LoVo (cell line): ENCODE measurements around the gene PBLD.
"Not testable (repeated sequence)": the region's sequence is repeated elsewhere in the genome, so short reads cannot be mapped to it uniquely, and the experiment has no call there.

ENCODE experiments used
- DNase-seq: peaks from one replicate; pipeline ENCODE4 v3.0.0-alpha.2; 2016; ENCODE audit warnings: low spot score

The PBLD gene

DNA sequence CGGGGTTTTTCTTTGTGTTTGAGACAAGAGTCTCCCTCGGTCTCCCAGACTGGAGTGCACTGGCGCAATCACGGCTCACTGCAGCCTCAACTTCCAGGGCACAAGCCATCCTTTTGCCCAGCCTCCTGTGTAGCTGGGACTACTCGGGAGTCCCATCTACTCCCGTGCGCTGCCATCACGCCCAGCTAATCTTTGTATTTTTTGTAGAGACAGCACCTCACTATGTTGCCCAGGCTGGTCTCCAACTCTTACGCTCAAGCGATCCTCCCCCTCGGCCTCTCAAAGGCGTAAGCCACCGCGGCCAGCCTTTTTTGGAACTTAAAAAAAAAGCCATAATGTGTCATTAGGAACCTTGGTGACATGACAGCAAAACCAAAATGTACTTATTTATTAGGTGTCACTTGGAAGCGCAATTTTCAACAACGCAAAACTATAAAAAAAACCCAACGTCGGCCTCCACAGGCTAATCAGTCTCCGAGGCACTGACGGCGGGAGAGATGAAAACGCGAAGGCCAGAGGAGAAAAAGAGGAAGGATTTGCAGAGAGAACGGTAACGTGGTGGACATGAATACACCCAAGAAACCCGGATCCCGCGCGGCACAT is 1.8 kb downstream of the PBLD start:
- DNase-seq, result no peak

DNA sequence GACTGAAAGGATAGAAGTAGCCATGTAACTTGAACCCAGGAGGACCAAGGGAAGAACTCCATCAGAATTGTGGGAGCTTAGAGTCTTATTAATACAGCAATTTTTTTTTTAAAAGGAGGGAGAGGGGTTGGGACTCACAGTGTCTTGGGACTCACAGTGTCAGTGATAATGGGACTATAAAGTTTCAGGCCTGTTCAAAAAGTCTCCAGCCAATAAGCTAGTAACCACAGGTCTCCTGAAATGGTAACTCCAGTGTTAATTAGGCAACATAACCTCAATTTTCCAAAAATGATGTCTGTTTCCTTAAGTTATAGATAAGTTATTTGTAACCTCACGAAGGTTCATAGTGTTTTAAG is 3.2 kb downstream of the PBLD start:
- no peak for DNase-seq

DNA sequence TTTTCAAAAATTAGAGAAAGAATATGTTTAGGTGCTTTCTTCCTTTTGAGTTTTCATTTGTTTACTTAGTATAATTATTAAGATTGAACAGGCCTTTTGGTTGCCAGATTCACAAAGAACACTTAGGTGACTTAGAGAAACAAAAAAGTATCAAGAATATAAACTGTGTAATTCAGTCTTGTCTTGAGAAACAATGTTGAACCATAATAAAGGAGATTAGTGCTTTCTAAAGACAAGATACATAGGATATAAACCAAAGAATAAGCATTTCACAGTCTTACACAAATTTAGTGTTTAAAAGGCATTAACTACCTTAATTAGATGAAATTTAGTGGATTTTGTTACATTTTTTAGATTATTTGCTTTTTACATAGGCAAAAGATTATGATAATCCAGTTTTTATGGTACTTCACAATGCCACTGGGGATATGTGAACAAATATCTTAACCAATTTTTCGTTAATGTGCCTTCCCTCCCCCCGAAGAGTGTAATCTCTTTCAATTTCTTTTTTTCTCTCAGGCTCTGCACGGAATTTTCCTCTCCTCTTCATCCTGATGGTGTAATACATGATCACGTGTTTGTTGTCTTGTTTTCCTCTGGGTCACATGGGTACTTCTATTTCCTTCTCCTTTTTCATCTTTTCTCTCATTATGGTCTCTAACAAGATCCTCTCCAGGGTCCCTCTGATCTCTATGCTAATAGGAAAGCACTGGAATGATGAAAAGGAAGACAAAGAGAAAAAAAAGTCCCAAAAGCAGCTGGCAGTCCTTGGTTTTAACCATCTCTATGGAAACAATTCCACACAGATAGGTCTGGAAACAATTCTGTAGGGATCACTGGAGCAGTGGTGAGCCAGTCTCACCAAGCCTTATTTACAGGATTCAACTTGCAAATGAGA is 4.6 kb downstream of the PBLD start:
- DNase-seq, result peak; percentile 40

DNA sequence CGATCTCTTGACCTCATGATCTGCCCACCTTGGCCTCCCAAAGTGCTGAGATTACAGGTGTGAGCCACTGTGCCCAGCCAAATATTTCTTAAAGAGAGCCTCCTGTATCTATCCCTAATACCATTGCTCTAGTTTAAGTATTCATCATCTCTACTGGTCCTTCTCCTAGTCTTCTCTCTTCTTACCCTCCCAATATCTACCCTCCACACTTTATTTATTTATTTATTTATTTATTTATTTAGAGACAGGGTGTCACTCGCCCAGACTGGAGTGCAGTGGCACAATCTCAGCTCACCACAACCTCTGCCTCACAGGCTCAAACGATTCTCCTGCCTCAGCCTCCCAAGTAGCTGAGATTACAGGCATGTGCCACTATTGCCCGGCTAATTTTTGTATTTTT is 8.3 kb downstream of the PBLD start:
- not testable (repeated sequence) for DNase-seq

DNA sequence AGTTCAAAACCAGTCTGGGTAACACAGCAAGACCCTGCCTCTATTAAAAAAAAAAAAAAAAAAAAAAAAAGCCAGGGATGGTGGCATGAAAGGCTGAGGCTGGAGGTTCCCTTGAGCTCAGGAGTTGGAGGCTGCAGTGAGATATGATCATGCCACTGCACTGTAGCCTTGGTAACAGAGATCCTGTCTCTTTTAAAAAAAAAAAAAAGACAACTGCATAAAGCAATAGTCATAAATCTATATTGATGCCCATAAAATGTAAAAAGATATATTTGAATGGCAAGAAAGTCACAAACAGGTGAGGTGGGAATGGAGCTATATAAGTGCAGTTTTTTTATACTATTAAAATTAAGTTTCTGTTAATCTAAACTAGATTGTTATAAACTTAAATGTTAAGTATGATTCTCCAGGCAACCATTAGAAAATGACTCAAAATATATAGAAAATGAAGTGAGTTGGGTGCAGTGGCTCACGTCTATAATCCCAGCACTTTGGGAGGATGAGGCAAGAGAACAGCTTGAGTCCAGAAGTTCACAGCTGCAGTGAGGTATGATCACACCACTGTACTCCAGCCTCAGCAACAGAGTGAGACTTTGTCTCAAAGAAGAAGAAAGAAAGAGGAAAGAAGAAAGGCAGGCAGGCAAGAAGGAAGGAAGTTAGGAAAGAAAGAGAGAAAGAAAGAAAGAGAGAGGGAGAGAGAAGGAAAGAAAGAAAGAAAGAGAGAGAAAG is 14.2 kb downstream of the PBLD start:
- no peak for DNase-seq

DNA sequence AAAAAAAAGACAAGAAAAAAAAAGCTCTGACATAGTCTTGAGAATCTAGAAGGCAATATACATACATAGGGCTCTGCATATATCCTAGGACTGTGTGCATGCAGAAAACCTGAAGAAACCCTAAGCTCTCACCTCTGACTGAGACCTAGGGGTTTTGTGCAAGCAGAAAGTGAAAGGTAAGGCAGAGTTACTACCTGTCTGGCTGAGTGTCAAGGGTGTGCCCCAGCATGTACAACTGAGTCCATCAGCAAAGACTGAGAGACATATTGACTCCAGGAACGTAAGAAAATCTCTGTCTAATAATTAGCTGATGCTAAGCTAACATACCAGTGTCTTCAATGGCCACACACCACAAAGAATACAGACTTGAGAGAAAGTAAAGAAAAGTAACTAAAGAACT is 17.1 kb downstream of the PBLD start:
- DNase-seq, result no peak

DNA sequence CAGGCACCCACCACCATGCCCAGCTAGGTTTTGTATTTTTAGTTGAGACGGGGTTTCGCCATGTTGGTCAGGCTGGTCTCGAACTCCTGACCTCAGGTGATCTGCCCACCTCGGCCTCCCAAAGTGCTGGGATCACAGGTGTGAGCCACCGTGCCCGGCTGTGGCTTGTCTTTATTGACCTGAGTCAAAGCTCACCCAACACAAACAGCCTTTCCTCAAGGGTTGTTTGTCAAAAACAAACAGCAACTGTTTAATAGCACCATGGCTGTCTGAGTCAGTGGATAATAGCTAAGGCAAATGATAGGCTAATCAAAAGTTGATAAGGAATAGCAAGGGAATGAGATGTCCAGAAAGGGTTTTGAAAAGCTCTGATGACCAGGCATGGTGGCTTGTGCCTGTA is 17.8 kb downstream of the PBLD start:
- not testable (repeated sequence) for DNase-seq

DNA sequence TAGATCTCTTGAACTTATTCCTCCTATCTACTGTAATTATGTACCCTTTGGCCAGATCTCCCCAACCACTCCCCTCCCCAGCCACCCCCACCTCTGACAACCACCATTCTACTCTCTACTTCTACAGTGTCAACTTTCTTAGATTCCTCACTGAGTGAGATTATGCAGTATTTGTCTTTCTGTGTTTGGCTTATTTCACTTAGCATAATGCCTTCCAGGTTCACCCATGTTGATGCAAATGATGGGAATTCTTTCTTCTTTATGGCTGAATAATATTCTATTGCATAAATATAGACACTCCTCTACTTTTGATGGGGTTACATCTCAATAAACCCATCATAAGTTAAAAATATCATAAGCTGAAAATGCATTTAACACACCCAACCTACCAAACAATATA is 22.2 kb downstream of the PBLD start:
- DNase-seq, result no peak

DNA sequence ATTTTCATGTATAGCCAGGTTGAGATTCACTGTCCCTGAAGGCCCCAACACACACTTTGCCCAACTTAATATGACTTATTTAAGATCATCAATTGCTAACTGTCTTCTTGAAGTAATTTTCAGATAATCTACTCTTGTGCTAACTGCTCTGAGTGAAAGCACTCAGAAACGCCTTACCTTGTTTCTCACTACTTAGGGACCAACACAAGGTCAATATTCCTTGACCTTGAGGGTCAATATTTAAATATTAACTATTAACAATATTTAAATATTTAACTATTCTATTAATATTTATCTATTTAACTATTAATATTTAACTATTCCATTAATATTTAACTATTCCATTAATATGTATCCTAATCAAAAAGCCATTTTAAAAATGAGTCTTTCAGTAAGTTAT is 26.9 kb downstream of the PBLD start:
- DNase-seq, result no peak

DNA sequence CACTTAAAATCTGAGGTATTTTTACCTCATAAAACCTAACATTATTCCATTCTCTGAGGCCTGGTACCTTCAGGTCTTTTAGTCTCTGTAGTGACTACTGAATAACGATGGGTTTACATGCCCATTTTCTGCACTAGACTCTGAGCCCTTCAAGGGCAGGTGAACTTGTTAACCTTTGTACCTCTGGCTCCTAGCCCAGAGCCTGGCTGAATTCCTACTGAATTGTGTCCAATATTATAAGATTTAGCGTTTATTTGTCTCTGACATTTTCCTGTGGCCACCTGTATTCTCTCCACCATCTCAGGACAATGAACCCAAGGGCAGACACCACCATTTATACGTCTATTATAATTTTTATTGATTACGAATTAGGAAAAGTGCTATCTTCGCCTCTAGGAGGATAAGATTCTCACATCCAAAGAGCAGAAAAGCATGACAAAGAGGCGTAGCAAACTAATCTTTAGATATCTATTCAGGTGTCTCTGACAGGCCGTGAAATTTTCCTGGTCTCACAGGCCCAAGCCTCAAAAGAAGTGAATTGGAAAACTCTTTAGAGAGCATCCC is 28.8 kb downstream of the PBLD start:
- DNase-seq, result peak; percentile 44

DNA sequence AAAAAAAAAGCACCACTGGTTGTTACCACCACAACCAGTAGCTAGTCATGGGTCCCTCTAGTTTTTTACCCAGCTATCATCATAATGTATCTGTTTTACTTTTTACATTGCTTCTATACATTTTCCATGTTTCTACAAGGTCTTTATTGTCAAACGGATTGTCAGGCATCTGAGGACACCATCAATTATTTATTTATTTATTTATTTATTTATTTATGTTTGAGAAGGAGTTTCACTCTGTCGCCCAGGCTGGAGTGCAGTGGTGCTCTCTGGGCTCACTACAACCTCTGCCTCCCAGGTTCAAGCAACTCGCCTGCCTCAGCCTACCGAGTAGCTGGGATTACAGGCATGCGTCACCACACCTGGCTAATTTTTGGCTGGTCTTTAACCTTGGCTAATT is 29.9 kb downstream of the PBLD start:
- no peak for DNase-seq

DNA sequence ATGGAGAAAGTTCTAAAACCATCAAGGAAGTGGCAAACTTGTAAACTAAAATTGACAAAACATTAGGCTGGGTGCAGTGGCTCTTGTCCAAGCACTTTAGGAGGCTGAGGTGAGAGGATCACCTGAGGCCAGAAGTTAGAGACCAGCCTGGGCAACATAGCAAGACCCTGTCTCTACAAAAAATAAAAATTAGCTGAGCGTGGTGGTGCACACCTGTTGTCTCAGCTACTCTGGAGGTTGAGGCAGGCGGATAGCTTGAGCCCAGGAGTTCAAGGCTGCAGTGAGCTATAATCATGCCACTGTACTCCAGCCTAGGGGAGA is 30.3 kb downstream of the PBLD start:
- DNase-seq, result no peak

DNA sequence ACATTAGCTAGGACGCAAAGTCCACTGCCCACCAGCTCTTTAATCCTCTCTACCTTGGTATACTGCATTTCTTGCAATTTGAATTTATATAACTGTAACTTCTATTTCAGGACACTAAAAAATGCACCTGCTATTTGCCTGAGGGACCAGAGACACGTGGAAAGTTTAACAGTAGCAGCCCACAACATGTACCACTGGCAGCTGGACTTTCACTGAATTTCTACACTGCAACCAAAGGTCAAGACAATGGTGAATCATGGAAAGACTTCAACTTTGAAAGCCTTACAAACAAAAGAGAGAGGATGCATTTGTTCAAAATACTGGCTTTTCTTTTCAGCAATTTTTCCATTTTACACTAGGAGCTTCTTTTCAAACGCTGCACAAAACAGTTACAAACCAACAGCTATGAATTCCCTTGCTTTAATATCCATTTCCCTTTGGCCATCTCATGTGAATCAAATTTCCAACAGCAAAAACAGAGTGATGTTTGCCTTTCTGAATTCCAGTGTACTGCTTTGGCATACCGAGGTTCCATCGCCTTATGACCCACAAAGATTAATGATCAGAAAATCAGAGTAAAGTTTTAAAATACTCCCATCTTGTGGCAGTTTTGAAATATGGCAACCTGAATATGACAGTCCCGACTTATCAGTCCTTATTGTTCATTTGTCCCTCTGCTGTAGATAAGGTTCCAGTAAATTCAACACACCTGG is 30.8 kb downstream of the PBLD start:
- peak; percentile 42 for DNase-seq

DNA sequence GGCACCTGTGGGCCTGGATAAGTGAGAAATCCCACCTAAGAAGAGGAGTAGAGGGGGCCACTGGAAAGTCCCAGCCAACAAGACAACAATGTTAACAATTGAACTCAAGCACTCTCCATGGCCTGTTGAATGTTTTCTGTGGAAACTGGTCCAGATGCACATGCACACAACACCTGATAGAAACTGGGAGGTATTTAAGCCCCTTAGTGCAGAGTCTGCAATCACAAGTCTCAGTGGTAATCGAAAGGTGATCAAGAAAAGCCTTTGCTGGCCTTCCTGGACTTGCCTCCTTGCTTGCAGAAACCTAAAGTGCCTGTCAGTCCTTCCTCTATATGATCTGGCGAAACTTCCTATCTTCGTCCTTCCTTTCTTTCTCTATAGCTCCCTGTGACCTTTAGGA is 31.4 kb downstream of the PBLD start:
- DNase-seq, result no peak

DNA sequence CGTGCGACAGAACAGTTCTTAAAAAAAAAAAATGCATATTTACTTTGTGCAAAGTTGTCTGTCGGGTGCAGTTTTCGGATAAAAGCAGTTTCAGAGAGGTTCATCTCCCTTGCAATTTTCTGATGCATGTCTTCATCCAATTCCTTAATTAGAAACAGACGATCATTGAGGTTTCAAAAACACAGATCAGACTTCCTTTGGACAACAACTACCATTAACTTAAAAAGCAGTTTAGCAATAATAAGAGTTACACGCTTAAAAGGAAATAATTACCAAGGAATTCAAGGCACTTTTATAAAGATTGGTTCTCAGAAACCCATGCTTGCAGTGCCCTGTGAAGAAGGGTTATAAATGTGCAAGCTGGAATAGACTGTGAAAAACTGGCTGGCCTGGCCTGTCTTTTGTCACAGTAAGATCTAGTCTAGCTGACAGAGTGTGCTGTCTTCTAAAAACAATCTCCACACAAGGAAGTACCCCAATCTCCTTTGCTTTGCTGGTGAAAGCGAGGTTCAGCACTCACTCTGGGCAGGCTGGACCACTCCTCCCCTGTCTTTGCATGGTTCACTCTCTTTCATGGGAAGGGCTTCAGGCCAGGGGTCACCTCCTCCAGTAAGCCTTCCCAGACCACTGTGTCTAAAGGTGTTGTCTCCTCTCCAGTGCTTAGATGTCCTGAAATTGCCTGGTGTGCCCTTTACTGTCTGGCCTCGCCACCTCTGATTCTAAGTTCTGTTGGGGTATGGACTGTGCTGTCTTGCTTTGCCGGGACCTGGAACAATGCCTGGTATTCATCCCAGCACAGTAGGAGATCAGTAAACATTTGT is 35.7 kb downstream of the PBLD start:
- DNase-seq, result no peak

DNA sequence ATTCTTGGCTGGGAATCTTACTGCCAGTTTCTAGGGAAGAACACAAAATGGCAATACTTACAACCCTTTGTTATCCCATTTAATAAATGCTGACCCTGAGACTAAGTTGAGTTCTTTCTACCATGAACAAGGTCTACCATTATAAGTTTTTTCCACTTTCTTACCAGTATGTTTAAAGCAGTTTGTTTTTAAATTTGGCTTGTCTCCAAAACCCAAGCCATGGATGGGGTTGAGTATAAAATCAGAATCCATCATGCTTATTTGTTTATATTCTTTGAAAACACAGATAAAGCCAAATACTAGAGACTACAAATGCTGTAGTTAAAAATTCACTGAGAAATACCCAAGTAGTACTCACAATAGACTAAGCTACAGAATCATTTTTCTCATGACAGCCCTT is 42.0 kb downstream of the PBLD start:
- DNase-seq, result no peak

DNA sequence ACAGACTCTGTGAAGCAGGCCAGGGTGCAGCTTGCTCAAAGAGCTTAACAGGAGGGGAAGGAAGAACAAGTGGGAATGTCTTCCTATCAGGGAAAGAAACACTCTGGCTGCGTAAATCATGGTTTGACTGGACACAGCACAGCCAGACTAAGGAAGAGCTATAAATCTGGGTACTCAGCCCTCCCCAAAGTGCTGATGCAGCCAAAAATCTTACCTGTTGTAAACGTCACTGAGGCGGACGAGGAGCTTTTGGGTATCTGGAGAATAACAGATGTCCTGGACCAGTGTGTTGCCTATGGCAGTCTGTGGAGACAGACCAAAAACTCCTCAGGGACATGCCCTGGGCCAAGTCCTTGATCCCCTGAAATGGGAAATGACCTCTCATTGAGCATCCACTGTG is 44.0 kb downstream of the PBLD start:
- no peak for DNase-seq

DNA sequence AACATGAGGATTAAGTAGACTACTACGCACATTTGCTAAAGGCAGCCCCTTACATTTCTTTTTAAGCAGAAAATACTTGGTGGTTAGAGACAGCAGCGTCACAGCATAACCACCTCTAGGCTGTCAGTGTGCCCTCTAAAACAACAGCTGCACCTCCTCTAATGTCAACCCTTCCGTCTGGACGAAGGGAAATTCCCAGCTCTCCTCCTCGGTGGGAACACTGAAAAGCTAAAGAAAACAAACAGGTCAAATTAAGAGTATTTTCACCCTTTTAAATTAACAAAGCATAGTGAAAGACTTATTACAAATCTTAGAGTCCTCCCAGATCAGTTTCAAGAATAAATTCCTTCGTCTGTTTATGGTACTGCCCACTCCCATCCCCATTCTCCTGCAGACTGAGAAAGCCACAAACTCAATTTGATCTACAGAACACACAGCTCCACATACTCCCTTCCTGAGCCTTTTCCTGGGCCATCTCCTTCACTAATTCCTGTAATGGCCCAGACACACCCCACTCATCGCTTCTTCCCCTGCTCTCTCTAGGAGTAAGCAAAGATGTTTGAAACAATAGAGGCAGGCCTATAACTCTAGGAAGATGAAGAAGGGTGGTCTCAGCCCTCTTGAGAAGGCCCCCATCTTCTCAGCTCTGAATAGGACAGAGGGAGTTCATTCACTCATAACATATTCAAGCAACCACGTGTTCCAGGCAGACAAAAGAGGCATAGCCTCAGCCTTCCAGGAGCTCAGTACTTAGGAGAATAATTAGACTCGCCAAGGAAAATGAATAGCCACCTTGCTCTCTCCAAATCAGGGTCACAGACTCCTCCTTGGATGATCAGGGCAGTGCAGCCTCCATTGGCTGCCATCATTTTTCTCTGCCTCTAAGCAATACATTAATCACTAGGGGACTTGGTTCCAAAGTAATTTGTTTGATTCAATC is 48.4 kb downstream of the PBLD start:
- no peak for DNase-seq

DNA sequence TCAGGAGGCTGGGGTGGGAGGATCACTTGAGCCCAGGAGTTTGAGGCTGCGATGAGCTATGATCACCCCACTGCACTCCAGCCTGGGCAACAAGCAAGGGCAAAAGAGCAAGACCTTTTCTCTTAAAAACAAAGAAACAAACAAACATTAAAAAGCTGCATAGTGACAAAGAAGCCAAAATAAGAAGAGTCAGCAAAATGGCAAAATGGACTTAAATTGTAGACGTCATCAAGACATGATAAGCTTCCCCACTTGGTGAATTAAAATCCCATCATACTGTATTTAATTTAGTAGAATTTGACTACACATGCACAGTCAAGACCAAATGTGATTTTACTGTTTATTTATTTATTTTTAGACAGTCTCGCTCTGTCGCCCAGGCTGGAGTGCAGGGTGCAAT is 52.0 kb downstream of the PBLD start:
- DNase-seq, result no peak
